Measurements from ENCODE around the gene STK35.

DNA sequence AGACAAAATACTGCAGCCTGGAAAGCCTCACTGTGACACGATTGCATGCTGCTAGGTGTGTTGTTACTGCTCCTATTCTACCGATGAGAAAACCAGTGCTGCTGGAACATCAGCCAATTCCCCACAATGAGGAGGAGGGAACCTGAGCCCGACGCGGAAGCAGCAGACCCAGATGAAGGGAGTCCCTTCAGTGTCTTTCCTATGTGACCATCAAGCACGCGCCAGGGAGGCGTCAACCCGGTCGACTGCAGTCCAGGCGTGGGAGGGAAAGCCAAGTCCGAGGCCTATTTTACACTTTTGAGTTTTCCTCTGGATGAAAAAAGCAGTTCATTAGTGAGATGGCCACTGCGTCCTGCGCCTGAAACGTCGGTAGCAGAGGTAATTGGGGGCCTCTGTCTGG lies 63.3 kb downstream of the STK35 start:
- TF ChIP-seq CTCF (IDR thresholded peaks at IDR 0.05; ENCODE audit: poor library complexity) = no peak
- no peak for TF ChIP-seq EZH2 (IDR thresholded peaks at IDR 0.05; ENCODE audit: borderline replicate concordance)
